ENCODE data around the gene FCN2. TPM values are rescaled to one million over a fixed set of nuclear protein-coding genes. Genes with fewer than 3 reads are reported as not detected.

FCN2 gene
- total RNA-seq, 1 donor from 2014 or later: not detected

GRCh38 chr9:134838651-134839454, 41.8 kb upstream of the FCN2 start:
- Mint-ChIP-seq H3K27me3 (ENCODE audit: low read depth) (no peaks in the 10 kb centered on the region), H3K4me1 (no peaks in the 10 kb centered on the region), H3K9me3 (no peaks in the 10 kb centered on the region), H3K4me3 (no peak overlapping the region), H3K36me3 (peaks cover 30% of the 10 kb centered on the region), H3K27ac (no peak overlapping the region)
- no peak for DNase-seq (ENCODE audit: low spot score in 2 of 2, unreplicated experiment in 2 of 2)
- TF ChIP-seq, protein P1, sequence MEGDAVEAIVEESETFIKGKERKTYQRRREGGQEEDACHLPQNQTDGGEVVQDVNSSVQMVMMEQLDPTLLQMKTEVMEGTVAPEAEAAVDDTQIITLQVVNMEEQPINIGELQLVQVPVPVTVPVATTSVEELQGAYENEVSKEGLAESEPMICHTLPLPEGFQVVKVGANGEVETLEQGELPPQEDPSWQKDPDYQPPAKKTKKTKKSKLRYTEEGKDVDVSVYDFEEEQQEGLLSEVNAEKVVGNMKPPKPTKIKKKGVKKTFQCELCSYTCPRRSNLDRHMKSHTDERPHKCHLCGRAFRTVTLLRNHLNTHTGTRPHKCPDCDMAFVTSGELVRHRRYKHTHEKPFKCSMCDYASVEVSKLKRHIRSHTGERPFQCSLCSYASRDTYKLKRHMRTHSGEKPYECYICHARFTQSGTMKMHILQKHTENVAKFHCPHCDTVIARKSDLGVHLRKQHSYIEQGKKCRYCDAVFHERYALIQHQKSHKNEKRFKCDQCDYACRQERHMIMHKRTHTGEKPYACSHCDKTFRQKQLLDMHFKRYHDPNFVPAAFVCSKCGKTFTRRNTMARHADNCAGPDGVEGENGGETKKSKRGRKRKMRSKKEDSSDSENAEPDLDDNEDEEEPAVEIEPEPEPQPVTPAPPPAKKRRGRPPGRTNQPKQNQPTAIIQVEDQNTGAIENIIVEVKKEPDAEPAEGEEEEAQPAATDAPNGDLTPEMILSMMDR (IDR thresholded peaks at IDR 0.05; ENCODE audit: unreplicated experiment): no peak

DNA sequence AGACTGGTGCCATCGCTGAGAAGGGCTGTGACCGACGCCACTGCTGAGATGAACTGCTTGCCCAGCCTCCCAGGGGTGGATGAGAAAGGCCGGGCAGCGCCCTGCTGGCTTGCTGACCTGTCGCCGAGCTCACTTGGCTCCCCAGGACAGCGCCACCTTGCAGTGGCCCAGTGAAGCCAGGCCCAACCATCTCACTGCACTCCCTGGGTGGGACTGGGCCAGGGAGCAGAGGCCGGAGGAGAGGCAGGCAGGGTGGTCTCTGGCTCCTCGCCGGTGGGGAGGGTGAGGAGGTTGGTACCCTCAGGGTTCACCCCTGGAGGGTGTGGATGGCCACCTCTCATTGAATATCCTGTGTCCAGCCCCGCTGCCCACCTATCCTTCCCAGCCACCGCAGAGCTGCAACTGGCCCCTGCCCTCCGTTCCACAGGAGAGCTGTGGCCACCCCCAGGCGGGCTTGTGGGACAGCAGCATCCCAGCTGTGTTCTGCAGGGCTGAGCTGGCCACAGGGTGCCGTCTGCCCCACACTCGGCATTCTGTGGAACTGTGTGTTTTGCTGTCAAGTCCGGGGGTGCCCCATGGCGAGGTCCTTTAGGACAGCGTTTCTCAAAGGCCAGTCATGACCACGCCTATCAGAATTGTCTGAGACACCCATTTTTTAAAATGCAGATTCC, 41.0 kb upstream of the FCN2 start:
- Mint-ChIP-seq H3K36me3 (peaks cover 32% of the 10 kb centered on the region), H3K27me3 (ENCODE audit: low read depth) (no peaks in the 10 kb centered on the region), H3K4me1 (no peaks in the 10 kb centered on the region), H3K4me3 (no peak overlapping the region), H3K27ac (no peak overlapping the region), H3K9me3 (no peaks in the 10 kb centered on the region)
- TF ChIP-seq, protein P1 (IDR thresholded peaks at IDR 0.05; ENCODE audit: unreplicated experiment): no peak
- no peak for DNase-seq (ENCODE audit: low spot score in 2 of 2, unreplicated experiment in 2 of 2)

DNA sequence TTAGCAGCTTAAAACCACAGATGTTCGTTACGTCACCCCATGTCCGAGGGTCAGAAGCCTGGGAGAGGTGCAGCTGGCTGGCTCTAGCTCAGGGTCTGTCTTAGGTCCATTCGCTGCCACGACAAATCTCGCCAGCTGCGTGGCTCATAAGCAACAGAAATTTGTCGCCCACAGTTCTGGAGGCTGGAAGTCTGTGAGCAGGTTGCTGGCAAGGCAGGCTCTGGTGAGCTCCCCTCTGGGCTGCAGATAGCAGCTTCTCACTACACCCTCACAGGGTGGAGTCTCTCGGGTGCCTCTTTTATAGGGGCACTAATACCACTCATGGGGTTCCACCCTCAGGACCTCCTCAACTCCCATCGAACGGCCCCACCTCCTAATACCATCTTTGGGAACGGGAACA, 40.1 kb upstream of the FCN2 start:
- TF ChIP-seq, protein P1 (IDR thresholded peaks at IDR 0.05; ENCODE audit: unreplicated experiment): no peak
- Mint-ChIP-seq H3K9me3 (no peaks in the 10 kb centered on the region), H3K27ac (no peak overlapping the region), H3K4me1 (no peaks in the 10 kb centered on the region), H3K4me3 (no peak overlapping the region), H3K27me3 (ENCODE audit: low read depth) (no peaks in the 10 kb centered on the region), H3K36me3 (peaks cover 32% of the 10 kb centered on the region)
- DNase-seq (ENCODE audit: low spot score in 2 of 2, unreplicated experiment in 2 of 2): no peak

GRCh38 chr9:134841180-134841904, 39.3 kb upstream of the FCN2 start:
- no peaks in the 10 kb centered on the region for H3K4me1 Mint-ChIP-seq

DNA sequence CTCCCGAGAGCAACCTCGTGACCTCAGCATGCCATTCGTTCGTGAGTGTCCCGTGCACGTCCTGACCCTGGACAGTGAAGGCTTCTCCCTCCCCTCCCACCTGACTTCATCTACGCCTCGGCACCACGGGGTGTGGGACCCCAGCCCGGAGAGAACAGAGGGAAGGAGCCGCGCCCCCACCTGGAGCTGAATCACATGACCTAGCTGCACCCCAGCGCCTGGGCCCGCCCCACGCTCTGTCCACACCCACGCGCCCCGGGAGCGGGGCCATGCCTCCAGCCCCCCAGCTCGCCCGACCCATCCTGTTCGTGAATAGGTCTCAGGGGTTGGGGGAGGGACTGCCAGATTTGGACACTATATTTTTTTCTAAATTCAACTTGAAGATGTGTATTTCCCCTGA, 38.3 kb upstream of the FCN2 start:
- H3K9me3 Mint-ChIP-seq: no peaks in the 10 kb centered on the region
- no peak for DNase-seq (ENCODE audit: low spot score in 2 of 2, unreplicated experiment in 2 of 2)

More at GRCh38 chr9:134841180-134841904, 39.3 kb upstream of the FCN2 start:
- TF ChIP-seq, protein P1 (IDR thresholded peaks at IDR 0.05; ENCODE audit: unreplicated experiment): no peak
- peaks cover 29% of the 10 kb centered on the region for H3K36me3 Mint-ChIP-seq
- H3K27ac Mint-ChIP-seq: no peak overlapping the region
- no peaks in the 10 kb centered on the region for H3K9me3 Mint-ChIP-seq
- no peak overlapping the region for H3K4me3 Mint-ChIP-seq
- no peaks in the 10 kb centered on the region for H3K27me3 Mint-ChIP-seq (ENCODE audit: low read depth)
- no peak for DNase-seq (ENCODE audit: low spot score in 2 of 2, unreplicated experiment in 2 of 2)

More for the DNA sequence above, 38.3 kb upstream of the FCN2 start:
- no peak overlapping the region for H3K4me3 Mint-ChIP-seq
- H3K36me3 Mint-ChIP-seq: peaks cover 23% of the 10 kb centered on the region
- H3K27ac Mint-ChIP-seq: no peak overlapping the region
- no peaks in the 10 kb centered on the region for H3K4me1 Mint-ChIP-seq
- TF ChIP-seq, protein P1 (IDR thresholded peaks at IDR 0.05; ENCODE audit: unreplicated experiment): no peak
- H3K27me3 Mint-ChIP-seq (ENCODE audit: low read depth): no peaks in the 10 kb centered on the region

All from mesothelial cell of epicardium (in vitro differentiated cells).